ENCODE results near the gene HRH1. TPM values are rescaled to one million over a fixed set of nuclear protein-coding genes. Genes with fewer than 3 reads are reported as not detected.

HRH1 gene
- total and polyA plus RNA-seq, 2 of the 13 experiments (the other 11 are each of a cell fraction or from before 2014, with no cell fraction given): not detected

DNA sequence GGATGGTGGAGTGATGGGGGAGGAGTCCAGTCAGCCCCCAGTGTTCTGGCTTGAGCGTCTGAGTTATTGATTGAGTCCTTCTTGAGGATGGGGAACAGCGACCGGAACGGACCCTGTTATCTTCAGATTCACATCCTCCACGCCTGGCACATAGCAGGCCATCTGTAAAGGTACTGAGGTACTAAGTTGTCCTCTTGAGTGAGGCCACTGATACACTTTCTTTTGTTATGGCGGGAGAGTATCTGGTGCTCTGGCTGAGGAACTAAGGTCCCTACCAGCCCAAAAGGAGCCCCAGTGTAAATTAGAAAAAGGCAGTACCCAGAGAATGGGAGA, 16.7 kb upstream of the HRH1 start:
- BruUV-seq (replicated peaks): no TSS peak
- ATAC-seq (no peak), FAIRE-seq (no peak), DNase-seq (ENCODE audit: low spot score) (no peak)
- Histone ChIP-seq H3K27ac (ENCODE audit: extremely low read length, insufficient read depth, low read length) (no peak overlapping the region), H3K36me3 (replicated peaks in 1 of 2; ENCODE audit: control insufficient read depth in 1 of 2, insufficient read depth in 2 of 2, low read length in 2 of 2) (no peaks in the 10 kb centered on the region), H2AFZ (ENCODE audit: low read length) (no peak overlapping the region), H4K20me1 (ENCODE audit: insufficient read depth, low read length) (no peaks in the 10 kb centered on the region), H3K27me3 (ENCODE audit: control insufficient read depth in 1 of 2, insufficient read depth in 2 of 2, low read length in 2 of 2) (peaks cover 0 to 22% of the 10 kb centered on the region in 2 experiments; a peak in 2 of 5 replicates), H3K9me3 (ENCODE audit: low read length) (no peaks in the 10 kb centered on the region), H3K79me2 (ENCODE audit: insufficient read depth, low read length) (no peaks in the 10 kb centered on the region), H3K4me1 (ENCODE audit: insufficient read depth, low read length) (no peaks in the 10 kb centered on the region), H3K9ac (ENCODE audit: insufficient read depth, low read depth, low read length) (no peak overlapping the region), H3K4me2 (ENCODE audit: low read depth, low read length) (no peak overlapping the region), H3K4me3 (replicated peaks in 1 of 3; ENCODE audit: insufficient read depth in 1 of 3, low read depth in 2 of 3, low read length in 3 of 3) (no peak overlapping the region)
- in situ Hi-C loops (cut with HindIII; ENCODE audit: extremely low pct_ligation_motif_present, low pct_unique_long_range_greater_than_20kb) (no loop called here), intact Hi-C loops (cut with micrococcal nuclease; ENCODE audit: unreplicated experiment) (no loop called here)
- WGBS (ENCODE audit: low lambda C conversion rate): 56% methylated on average over 6 of the region's 6 CpGs
- CTCF ChIA-PET (ENCODE audit: low intra/inter-chr PET ratio, low total read pairs): no interaction called here
- POLR2A ChIA-PET: no interaction called here
- TF ChIP-seq ZSCAN21 (CRISPR knock-in tag; IDR thresholded peaks at IDR 0.05; ENCODE audit: borderline replicate concordance) (no peak), ZNF121 (CRISPR knock-in tag; IDR thresholded peaks at IDR 0.05) (no peak), MYC (CRISPR knock-in tag; IDR thresholded peaks at IDR 0.05; ENCODE audit: borderline replicate concordance) (no peak), ZNF230 (CRISPR knock-in tag; IDR thresholded peaks at IDR 0.05) (no peak), SRY (CRISPR knock-in tag; IDR thresholded peaks at IDR 0.05) (no peak), POLR2G (IDR thresholded peaks at IDR 0.05; ENCODE audit: low read depth, low read length) (no peak), PCBP2 (optimal IDR thresholded peaks at IDR 0.05; ENCODE audit: low read depth, low read length, poor library complexity, severe bottlenecking) (no peak), TCF7L2 (IDR thresholded peaks at IDR 0.05; ENCODE audit: low read depth, low read length) (no peak), CHCHD3 (CRISPR knock-in tag; IDR thresholded peaks at IDR 0.05) (no peak), ONECUT2 (CRISPR knock-in tag; IDR thresholded peaks at IDR 0.05) (no peak), SIN3A (IDR thresholded peaks at IDR 0.05; ENCODE audit: borderline replicate concordance, low read depth, low read length) (no peak), KDM1A (CRISPR knock-in tag; IDR thresholded peaks at IDR 0.05) (no peak), SIN3B (IDR thresholded peaks at IDR 0.05; ENCODE audit: low read length) (no peak), ATM (IDR thresholded peaks at IDR 0.05; ENCODE audit: borderline replicate concordance) (no peak), REL (CRISPR knock-in tag; conservative IDR thresholded peaks at IDR 0.05) (no peak)
- TF ChIP-seq, protein P1, sequence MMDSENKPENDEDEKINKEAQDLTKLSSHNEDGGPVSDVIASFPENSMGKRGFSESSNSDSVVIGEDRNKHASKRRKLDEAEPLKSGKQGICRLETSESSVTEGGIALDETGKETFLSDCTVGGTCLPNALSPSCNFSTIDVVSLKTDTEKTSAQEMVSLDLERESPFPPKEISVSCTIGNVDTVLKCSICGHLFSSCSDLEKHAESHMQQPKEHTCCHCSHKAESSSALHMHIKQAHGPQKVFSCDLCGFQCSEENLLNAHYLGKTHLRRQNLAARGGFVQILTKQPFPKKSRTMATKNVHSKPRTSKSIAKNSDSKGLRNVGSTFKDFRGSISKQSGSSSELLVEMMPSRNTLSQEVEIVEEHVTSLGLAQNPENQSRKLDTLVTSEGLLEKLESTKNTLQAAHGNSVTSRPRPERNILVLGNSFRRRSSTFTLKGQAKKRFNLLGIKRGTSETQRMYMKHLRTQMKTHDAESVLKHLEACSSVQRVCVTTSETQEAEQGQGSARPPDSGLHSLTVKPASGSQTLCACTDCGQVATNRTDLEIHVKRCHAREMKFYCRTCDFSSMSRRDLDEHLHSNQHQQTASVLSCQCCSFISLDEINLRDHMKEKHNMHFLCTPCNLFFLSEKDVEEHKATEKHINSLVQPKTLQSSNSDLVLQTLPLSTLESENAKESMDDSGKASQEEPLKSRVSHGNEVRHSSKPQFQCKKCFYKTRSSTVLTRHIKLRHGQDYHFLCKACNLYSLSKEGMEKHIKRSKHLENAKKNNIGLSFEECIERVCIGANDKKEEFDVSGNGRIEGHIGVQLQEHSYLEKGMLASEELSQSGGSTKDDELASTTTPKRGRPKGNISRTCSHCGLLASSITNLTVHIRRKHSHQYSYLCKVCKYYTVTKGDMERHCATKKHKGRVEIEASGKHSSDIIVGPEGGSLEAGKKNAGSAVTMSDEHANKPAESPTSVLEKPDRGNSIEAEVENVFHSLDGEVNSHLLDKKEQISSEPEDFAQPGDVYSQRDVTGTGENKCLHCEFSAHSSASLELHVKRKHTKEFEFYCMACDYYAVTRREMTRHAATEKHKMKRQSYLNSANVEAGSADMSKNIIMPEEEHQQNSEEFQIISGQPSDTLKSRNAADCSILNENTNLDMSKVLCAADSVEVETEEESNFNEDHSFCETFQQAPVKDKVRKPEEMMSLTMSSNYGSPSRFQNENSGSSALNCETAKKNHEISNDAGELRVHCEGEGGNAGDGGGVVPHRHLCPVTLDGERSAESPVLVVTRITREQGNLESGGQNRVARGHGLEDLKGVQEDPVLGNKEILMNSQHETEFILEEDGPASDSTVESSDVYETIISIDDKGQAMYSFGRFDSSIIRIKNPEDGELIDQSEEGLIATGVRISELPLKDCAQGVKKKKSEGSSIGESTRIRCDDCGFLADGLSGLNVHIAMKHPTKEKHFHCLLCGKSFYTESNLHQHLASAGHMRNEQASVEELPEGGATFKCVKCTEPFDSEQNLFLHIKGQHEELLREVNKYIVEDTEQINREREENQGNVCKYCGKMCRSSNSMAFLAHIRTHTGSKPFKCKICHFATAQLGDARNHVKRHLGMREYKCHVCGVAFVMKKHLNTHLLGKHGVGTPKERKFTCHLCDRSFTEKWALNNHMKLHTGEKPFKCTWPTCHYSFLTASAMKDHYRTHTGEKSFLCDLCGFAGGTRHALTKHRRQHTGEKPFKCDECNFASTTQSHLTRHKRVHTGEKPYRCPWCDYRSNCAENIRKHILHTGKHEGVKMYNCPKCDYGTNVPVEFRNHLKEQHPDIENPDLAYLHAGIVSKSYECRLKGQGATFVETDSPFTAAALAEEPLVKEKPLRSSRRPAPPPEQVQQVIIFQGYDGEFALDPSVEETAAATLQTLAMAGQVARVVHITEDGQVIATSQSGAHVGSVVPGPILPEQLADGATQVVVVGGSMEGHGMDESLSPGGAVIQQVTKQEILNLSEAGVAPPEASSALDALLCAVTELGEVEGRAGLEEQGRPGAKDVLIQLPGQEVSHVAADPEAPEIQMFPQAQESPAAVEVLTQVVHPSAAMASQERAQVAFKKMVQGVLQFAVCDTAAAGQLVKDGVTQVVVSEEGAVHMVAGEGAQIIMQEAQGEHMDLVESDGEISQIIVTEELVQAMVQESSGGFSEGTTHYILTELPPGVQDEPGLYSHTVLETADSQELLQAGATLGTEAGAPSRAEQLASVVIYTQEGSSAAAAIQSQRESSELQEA (CRISPR knock-in tag; IDR thresholded peaks at IDR 0.05; ENCODE audit: not compliant biosample characterization): no peak
- TF ChIP-seq, protein P2, sequence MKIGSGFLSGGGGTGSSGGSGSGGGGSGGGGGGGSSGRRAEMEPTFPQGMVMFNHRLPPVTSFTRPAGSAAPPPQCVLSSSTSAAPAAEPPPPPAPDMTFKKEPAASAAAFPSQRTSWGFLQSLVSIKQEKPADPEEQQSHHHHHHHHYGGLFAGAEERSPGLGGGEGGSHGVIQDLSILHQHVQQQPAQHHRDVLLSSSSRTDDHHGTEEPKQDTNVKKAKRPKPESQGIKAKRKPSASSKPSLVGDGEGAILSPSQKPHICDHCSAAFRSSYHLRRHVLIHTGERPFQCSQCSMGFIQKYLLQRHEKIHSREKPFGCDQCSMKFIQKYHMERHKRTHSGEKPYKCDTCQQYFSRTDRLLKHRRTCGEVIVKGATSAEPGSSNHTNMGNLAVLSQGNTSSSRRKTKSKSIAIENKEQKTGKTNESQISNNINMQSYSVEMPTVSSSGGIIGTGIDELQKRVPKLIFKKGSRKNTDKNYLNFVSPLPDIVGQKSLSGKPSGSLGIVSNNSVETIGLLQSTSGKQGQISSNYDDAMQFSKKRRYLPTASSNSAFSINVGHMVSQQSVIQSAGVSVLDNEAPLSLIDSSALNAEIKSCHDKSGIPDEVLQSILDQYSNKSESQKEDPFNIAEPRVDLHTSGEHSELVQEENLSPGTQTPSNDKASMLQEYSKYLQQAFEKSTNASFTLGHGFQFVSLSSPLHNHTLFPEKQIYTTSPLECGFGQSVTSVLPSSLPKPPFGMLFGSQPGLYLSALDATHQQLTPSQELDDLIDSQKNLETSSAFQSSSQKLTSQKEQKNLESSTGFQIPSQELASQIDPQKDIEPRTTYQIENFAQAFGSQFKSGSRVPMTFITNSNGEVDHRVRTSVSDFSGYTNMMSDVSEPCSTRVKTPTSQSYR (CRISPR knock-in tag; IDR thresholded peaks at IDR 0.05; ENCODE audit: borderline replicate concordance): no peak
